Neural crest cell (in vitro differentiated cells): ENCODE data around the gene ADAMTS16. TPM values are rescaled to one million over a fixed set of nuclear protein-coding genes. Genes with fewer than 3 reads are reported as not detected.

Experiments used
- DNase-seq: peaks from one replicate; pipeline ENCODE4 v3.0.0; 2021; ENCODE audit warnings: low read depth, mixed read lengths, low spot score
- H3K27ac Mint-ChIP-seq: one replicate; pipeline ENCODE4 v1.8.0; 2021; ENCODE audit warnings: mild to moderate bottlenecking, mixed read lengths; ENCODE audit not compliant: unreplicated experiment
- H3K27me3 Mint-ChIP-seq: 2 replicates; pipeline ENCODE4 v1.8.0; 2021; ENCODE audit warnings: low read depth, mild to moderate bottlenecking, mixed read lengths
- H3K36me3 Mint-ChIP-seq: 2 replicates; pipeline ENCODE4 v1.8.0; 2021; ENCODE audit warnings: low read depth, mild to moderate bottlenecking, mixed read lengths
- H3K4me1 Mint-ChIP-seq: 2 replicates; pipeline ENCODE4 v1.8.0; 2021; ENCODE audit warnings: mixed read lengths
- H3K4me3 Mint-ChIP-seq: one replicate; pipeline ENCODE4 v1.8.0; 2021; ENCODE audit warnings: mild to moderate bottlenecking, mixed read lengths
- H3K9me3 Mint-ChIP-seq: 2 replicates; pipeline ENCODE4 v1.8.0; 2021; ENCODE audit warnings: mixed read lengths
- CTCF ChIP-seq: fragments of 200-600 bp; sonication (generic); conservative IDR thresholded peaks from 2 replicates; pipeline ENCODE4 v1.5.0; 2021; ENCODE audit warnings: antibody characterized with exemption, mild to moderate bottlenecking
- total RNA-seq: library from RNA; stranded (reverse); gene quantifications from 2 replicates; pipeline ENCODE4 v1.2.1, GENCODE V29; 2021

Gene ADAMTS16
- total RNA-seq, 1 donor from 2014 or later = 1.7 TPM

GRCh38 chr5:5189051-5189430, 48.9 kb downstream of the ADAMTS16 start:
- peaks cover 7% of the 10 kb centered on the region for H3K27me3 Mint-ChIP-seq
- no peak overlapping the region for H3K4me3 Mint-ChIP-seq
- no peak overlapping the region for H3K27ac Mint-ChIP-seq
- no peaks in the 10 kb centered on the region for H3K9me3 Mint-ChIP-seq
- no peak for DNase-seq
- no peaks in the 10 kb centered on the region for H3K36me3 Mint-ChIP-seq
- no peak for TF ChIP-seq CTCF
- no peaks in the 10 kb centered on the region for H3K4me1 Mint-ChIP-seq

GRCh38 chr5:5191906-5192305, 51.8 kb downstream of the ADAMTS16 start:
- no peak overlapping the region for H3K4me3 Mint-ChIP-seq
- no peaks in the 10 kb centered on the region for H3K36me3 Mint-ChIP-seq
- no peak for DNase-seq
- H3K9me3 Mint-ChIP-seq = no peaks in the 10 kb centered on the region
- H3K27ac Mint-ChIP-seq = no peak overlapping the region
- no peak for TF ChIP-seq CTCF
- no peaks in the 10 kb centered on the region for H3K4me1 Mint-ChIP-seq
- H3K27me3 Mint-ChIP-seq = peaks cover 6% of the 10 kb centered on the region

- H3K4me3 Mint-ChIP-seq = no peak overlapping the region
- H3K27ac Mint-ChIP-seq = no peak overlapping the region
- TF ChIP-seq CTCF = no peak
- H3K9me3 Mint-ChIP-seq = no peaks in the 10 kb centered on the region
- H3K27me3 Mint-ChIP-seq = peaks cover 2% of the 10 kb centered on the region
- H3K4me1 Mint-ChIP-seq = no peaks in the 10 kb centered on the region
- no peaks in the 10 kb centered on the region for H3K36me3 Mint-ChIP-seq
- DNase-seq = no peak
Measured at GRCh38 chr5:5192681-5193080, 52.6 kb downstream of the ADAMTS16 start.

- H3K9me3 Mint-ChIP-seq = peaks cover 2% of the 10 kb centered on the region
- no peak for DNase-seq
- H3K27ac Mint-ChIP-seq = no peak overlapping the region
- no peaks in the 10 kb centered on the region for H3K4me1 Mint-ChIP-seq
- H3K27me3 Mint-ChIP-seq = peaks cover 4% of the 10 kb centered on the region
- no peak for TF ChIP-seq CTCF
- no peak overlapping the region for H3K4me3 Mint-ChIP-seq
- no peaks in the 10 kb centered on the region for H3K36me3 Mint-ChIP-seq
Measured at GRCh38 chr5:5195128-5195918, 55.2 kb downstream of the ADAMTS16 start.

- H3K27ac Mint-ChIP-seq = no peak overlapping the region
- H3K4me1 Mint-ChIP-seq = no peaks in the 10 kb centered on the region
- no peaks in the 10 kb centered on the region for H3K36me3 Mint-ChIP-seq
- peaks cover 2% of the 10 kb centered on the region for H3K9me3 Mint-ChIP-seq
- TF ChIP-seq CTCF = no peak
- DNase-seq = no peak
- H3K27me3 Mint-ChIP-seq = peaks cover 4% of the 10 kb centered on the region
- H3K4me3 Mint-ChIP-seq = no peak overlapping the region
Measured at GRCh38 chr5:5198135-5198534, 58.0 kb downstream of the ADAMTS16 start.
